Stimulated activated CD8-positive, alpha-beta memory T cell treated with anti-CD3 and anti-CD28 coated beads, Interleukin-7, amount 100 ng/mL, for 4 hours (primary cell): ENCODE data around the gene NR2F2.

Experiments
- DNase-seq, 2 donors: peaks; one replicate each; pipeline ENCODE4 v3.0.0-alpha.2; 2020; ENCODE audit warnings: low read depth in 2 of 2

NR2F2 gene

DNA sequence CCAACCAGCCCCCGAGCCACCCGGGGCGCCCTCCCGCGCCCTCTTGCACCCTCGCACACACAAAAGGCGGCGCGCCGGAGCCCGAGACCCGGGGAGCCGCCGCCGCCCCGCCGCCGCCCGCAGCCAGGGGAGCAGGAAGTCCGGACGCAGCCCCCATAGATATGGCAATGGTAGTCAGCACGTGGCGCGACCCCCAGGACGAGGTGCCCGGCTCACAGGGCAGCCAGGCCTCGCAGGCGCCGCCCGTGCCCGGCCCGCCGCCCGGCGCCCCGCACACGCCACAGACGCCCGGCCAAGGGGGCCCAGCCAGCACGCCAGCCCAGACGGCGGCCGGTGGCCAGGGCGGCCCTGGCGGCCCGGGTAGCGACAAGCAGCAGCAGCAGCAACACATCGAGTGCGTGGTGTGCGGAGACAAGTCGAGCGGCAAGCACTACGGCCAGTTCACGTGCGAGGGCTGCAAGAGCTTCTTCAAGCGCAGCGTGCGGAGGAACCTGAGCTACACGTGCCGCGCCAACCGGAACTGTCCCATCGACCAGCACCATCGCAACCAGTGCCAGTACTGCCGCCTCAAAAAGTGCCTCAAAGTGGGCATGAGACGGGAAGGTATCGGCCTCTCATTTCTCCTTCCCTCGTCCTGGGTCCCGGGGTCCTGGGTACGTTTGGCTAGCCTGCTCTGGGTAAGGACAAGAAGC, 1.6 kb downstream of the NR2F2 start:
- no peak for DNase-seq

DNA sequence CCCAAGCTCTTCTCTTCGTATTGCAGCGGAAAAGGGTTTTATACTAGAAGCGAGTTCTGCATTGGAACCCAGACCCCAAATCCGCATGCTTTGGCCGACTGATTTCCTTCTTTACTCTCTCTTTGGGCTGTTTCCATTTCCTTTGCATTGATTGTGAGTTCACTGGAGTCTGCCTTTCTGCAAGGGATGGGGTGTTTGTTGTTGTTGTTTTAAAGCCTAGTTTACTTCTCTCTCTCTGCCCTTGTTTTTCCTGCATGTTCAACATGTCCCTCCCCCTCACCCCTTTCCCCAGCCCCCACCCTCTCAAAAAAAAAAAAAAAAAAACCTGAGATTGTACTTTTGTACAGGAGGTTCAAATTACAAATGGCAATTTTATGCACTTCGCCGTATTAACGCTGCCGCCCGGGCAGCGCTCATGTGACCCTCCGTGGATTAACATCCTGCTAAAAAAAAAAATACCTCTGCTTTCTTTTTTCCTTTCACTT, 2.2 kb downstream of the NR2F2 start:
- DNase-seq = no peak

DNA sequence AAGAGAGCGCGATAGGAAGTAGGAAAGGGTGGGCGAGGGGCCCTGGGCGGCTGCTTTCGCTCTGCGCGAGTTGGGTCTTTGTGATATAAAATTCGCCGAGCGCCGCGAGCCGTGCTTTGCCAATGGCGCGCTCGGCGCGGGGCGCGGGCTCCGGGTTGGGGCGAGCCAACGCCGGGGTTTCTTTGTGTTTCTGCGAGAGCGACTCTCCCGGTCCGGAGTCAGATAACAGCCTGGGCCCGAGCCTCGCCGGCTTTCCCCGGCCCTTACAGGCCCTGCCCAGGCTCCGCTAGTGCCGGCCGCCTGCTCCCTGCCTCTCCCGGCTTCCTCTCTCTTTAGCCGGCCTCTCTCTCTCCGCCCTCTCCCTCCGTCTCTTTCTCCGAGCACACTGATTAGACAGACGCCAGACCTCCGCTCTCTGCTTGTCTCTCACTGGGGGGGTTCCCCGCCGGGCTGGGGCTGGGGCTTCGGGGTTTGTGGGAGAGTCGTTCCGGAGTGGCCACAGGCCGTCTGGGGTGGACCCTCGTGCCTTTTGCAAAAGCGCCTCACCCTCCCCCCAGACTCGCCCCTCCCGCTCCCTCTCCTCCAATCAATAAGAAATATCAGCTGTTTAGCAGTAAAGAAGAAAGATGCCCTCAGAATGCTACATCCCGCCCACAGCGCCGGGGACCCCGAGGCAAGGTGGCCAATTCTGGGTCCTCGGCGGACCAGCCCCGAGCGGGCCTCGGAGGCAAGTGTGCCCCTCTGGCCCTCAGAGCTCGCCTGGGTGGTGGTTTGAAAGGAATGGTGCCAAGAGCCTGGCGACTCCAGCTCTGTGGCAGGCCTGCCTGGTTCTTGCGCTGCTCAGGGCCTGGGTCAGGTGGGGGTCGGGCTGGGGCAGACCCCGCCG, 2.9 kb downstream of the NR2F2 start:
- DNase-seq = no peak

DNA sequence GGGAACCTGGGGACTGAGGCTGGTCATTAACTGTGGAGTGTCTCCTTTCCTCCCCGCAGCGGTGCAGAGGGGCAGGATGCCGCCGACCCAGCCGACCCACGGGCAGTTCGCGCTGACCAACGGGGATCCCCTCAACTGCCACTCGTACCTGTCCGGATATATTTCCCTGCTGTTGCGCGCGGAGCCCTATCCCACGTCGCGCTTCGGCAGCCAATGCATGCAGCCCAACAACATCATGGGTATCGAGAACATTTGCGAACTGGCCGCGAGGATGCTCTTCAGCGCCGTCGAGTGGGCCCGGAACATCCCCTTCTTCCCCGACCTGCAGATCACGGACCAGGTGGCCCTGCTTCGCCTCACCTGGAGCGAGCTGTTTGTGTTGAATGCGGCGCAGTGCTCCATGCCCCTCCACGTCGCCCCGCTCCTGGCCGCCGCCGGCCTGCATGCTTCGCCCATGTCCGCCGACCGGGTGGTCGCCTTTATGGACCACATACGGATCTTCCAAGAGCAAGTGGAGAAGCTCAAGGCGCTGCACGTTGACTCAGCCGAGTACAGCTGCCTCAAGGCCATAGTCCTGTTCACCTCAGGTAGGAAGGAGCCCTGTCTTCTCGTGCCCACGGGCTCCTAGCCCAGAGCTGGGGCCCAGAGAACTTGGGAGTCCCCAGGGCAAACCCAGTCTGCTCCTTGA, 3.7 kb downstream of the NR2F2 start:
- no peak for DNase-seq

DNA sequence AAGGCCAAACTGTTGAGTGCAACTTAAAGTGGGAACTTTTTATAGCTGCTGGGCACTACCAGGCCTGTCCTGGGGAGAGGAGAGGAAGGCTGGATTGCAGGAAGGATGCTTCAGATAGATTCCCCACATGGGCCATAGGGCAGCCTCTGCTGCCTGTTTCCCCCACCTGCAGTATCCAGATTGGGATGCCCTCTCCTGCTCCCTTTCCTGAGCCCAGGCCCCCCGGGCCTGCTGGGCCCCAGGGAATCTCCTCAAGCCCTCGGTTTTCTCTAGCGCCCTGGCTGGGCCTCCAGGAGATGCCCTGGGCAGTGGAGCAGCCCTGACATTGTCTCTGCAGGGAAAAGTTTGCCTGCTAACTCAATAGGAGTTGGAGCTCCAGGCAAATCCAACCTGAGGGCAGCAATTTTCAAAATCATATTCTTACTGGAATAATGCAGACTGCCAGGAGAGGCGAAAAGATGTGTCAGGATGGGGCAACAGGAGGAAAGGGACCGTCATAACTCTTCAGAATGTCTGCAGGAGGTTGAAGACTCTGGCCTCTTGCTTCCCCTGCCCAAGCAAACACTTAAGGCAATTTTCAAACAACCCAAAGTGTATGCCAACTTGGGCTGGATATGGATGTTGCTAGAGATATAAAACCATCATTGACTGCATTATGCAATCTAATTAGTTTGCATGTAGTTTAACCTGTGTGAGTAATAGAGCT, 4.4 kb downstream of the NR2F2 start:
- no peak for DNase-seq

DNA sequence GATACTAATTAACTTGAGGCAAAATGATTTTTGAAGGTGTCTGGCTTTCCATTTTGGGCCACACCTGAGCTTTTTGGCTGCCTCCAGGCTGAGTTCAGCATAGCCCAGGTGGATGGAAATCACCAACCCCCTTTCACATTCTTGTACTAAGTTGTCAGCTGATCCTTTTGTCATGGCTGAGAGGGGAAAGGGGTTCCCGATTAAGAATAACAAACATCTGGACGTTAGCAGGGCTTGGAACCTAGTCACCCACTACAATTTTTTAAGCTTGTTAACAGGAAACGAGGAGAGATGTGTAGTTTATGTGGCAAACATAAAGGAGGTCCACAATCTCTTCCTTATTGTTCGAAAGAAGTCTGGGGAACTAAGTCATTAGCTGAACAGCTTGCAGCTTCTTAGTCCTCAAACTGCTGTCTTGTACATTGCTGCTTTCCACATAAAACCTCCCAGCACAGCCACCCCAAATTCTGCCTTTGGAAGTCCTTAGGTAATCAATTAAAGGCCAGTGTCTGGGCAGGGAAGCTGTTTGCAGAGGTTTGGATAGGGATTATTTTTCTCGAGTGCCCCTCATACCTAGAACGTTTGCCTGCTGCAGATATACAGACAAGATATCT, 5.0 kb downstream of the NR2F2 start:
- no peak for DNase-seq

DNA sequence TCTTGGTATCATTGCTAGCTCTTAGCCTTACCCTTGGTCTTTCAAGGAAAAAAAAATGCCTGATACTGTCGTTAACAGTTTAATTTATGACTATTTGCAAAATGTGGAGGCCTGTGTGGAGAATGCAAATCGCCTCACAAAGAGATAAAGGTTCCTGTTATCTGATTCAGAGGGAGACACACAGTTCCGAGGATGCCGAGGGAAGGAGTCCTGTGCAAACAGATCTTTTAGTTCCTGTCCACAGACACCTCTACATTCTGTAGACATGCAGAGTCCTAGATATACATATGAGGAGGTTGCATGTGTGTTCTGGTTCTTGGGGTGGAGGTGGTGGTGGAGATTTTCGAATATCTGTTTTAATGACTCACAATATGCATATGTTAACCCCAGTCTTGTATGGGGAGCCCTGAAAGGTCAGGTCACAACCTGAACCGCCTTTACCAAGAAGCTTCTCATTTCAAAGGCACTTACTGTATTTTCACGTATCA, 5.7 kb downstream of the NR2F2 start:
- DNase-seq = no peak

DNA sequence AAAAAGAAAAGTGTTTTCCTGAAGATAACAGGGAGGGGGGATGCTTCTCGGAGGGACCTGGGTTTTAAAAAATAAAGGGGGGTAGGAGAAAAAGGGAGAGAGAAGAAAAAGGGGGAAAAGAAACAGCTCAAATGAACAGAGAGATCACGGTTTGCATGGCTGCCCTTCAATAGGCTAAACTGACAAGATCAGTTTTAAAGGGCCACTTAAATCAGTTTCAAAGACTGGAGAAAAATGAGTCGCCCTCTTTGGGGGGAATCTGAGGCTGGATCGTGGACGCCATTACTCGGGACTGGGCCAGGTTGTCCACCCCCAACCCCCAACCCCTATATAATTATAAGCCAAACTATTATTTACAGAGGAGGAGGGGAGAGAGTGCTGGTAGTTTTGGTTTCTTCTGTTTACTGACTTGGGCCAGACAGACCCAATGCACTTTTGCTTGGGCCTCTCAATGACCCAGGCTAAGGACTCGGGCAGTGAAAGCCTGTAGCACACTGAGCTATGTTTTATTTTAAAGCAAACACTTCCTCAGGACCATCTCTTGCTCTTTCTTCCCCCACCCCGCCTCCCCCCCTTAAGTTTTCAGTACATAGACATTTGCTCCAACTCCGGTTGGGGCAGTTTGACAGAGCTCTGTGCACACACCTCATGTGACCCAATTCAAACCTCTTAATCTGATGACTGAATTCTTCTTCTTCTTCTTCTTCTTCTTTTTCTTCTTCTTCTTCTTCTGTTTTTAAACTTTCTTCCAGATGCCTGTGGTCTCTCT, 6.3 kb downstream of the NR2F2 start:
- no peak for DNase-seq

DNA sequence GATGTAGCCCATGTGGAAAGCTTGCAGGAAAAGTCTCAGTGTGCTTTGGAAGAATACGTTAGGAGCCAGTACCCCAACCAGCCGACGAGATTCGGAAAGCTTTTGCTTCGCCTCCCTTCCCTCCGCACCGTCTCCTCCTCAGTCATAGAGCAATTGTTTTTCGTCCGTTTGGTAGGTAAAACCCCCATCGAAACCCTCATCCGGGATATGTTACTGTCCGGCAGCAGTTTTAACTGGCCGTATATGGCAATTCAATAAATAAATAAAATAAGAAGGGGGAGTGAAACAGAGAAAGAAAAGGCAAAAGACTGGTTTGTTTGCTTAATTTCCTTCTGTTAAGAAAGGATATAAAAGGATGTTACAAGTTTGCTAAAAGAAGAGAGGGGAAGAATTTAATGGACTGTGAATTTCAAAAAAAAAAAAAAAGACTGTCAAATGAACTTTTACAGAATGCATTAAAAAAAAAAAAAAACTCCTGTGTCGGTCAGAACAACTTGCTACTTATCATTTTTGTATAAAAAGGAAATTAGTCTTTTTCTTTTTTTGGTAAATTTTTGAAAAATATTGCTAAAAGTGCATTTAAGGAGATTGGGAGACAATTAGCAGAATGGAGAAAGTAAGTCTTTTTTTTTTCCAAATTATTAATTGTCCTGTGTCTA, 7.0 kb downstream of the NR2F2 start:
- DNase-seq = no peak

DNA sequence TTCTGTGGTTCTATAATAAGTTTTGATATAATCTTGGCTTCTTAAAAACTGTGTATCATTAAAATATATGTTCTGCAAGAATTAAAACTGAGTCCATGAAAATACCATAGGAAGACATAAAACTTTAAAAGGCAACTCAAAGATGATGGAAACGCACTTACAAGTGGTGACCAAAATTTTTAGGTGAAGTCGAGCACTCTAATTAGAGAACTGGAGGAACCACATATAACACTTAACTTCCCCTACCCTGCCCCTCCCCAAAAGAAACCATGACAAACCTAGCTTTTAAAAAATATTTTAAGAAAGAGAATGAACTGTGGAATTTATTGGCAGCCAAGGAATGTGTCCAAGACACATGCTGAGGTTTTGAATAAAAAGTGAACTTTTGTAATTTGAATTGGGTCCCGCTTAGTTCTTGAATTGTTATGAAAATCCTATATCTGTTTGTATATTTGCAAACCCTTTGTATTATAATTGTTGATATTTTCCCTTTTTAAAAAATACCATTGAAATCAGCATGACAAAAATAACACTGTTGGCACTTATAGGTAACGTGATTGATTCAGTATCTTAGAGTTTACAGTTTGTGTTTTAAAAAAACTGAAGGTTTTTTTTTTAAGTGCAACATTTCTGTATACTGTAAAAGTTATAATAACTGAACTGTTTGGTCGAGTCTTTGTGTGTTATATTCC, 7.7 kb downstream of the NR2F2 start:
- no peak for DNase-seq

DNA sequence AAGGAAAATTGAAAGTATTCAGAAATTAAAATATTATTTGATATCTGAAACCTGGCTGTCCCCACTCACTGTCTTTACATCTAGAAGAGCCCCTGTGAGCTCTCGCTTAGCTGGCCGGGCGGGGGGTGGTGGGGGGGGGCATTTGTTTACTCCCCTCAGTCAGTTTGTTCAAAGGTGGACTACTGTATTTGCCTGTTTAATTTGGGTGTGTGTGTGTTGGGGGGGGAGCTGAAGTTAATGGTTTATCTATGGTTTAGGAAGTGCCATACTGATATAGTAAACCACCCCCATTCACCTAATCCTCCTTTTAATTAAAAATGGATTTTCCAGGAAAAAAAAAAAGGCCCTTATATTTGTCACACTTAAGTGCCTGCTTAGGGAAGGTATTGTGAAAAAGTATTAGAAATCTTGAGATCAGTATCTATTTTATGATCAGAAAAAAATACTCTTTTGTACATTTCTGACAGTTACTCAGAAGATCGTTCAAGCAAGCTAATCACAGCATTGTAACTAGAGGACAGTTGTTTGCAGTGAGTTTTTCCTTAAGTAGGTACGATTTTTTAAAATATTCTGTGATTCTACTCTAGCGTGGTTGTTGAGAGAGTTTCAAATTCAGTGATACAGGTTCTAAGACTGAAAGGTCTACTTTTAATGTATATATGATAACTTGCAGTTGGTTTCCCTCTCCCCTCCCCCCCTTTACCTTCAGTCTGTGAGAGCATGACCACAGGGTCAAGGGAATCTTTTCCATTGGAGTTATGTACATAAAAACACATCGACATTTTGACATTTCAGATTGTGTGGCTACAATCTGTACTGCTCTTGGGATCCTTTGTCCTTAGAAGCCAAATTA, 8.5 kb downstream of the NR2F2 start:
- no peak for DNase-seq

DNA sequence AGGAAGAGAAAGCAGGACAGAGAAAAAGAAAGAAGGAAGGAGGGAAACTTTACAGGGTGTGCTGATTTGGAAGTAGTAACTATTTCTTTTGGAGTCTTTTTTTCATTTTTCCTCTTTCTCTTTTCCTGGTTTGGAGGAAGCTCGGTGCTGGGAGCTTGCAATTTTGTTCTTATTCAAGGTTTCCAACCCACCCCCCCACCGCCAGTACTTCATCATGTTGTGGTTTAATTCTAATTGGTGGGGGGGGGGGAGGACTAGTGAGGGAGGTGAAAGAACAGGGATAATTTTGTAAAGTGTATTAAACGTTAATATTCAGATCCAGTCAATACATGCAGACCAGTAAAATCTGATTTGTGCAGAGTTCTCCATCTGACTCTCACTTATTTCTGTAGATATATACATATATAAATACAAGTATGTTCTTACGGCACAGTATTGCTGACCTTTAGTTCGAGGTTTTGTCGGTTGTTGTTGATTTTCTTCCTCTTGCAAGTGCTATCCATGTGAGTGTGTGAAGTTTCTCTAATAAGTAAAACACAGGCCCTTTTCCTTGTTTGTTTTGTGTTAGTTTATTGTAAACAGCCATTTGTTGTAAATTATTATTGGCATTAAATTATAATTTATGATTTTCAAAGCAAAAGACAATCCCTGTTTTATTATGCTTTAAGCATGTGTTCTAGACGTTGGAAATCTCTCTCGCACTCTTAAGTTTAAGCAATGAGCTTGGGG, 9.3 kb downstream of the NR2F2 start:
- no peak for DNase-seq

DNA sequence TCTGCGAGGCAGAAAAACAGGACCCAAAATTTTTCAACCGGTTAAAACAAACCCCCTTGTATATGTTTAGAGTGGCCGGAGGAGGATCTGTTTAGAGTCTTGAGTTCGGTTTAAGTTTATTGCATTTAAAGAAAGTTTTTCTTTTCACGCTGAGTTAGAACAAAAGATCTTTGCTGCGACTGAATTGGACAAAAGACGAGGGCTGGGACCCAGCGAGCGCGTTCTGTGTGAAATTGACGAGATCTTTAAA, 9.8 kb downstream of the NR2F2 start:
- no peak for DNase-seq

DNA sequence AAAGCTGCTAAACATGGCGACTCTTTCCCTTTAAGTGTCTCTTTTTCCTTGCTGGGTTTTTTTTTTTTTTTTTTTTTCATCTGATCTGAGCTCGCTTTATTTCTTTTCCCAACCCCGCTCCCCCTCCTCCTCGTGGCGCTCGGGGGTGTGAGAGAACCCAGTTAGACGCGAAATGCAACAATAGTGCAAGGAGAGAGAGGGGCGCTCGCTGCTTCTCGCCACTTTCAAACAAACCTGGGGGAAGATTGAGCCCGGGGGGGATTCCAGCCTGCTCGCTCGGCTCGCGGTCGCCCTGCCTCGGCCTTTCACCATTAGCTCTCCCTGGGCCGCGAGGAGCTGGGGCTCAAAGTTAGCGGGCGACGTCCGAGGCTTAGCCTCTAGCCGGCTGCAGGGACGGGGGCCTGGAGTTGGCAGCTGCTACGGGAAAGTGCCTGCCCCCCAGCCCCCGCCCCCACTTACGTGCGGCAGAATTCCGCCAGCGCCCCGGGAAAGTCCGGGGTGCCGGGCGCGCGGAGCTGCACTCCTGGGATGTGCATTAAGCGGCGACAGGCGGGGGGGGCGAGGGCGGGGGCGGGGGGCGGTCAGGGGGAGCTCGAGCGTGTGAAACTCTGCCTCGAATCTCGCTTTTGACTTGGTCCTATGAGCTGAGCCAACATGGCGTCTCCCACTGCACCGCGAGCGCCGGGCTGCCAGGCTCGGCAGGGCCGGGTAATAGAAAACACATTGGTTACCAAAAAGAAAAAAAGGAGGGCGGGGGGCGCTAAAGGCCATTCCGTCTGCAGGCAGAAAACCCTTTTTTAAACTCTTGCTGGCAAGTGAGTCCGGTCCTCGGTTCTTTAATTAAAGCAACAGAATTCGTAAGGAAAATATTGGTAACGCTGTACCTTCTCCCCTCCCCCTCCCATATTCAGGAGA, 10.4 kb downstream of the NR2F2 start:
- DNase-seq = no peak

DNA sequence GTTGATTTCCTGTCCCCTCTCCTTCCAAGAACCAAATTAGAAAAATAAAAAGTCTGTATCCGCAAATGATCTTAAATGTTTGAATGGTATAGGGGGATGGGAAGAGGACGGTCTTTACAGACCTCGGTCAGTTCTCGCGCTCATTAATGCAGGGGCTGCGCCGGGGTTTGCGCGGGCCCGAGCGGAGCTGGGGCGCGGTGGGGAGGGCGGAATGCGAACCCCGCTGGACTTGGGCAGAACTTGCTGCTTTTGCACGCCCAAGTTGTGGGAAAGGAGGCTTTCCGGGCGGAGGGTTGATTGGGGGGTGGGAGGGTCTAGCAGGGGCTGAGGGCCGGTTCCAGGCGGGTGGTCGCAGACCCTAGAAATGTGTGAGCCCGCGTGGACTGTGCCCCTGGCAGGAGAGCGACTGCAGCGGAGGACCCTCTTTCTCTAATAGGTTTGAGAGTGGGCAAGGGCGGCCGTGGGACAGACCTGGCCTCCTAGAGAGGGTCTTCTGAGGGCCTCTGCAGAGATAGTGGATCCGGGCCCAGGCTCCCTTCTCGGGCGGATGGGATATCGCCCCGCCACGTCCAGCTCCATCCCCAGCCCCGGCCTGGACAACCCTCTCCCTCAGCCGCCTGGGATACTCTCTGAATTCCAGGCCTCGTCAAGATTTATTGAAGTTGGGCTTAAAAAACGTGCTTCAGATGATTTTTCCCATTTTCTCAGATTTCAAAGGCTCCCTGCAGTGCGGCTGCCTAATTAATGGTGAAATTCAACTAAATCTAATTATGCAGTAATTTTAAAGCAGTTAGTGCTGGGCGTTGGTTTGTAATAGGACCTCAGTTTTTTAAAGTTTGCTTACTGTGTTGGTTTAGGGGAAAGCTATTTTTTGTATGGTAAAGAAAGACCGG, 11.3 kb downstream of the NR2F2 start:
- DNase-seq = no peak
